Tibial nerve (tissue), 4 donors: Measurements from ENCODE around the gene LDB1. TPM values are rescaled to one million over a fixed set of nuclear protein-coding genes. Genes with fewer than 3 reads are reported as not detected.
A peak's percentile ranks its signal among the peaks of the same experiment; 100 is the strongest.

Source experiments
- DNase-seq, 2 donors: peaks; one replicate each; pipeline ENCODE4 v3.0.0-alpha.2; 2019; ENCODE audit warnings: low spot score in 2 of 2
- H3K27ac ChIP-seq, 4 donors: fragments of 200-600 bp; sonication (generic) in 3 of 4; one replicate each; pipeline ENCODE4 v1.5.1; 2017 to 2019; ENCODE audit warnings: mild to moderate bottlenecking in 1 of 4
- H3K27me3 ChIP-seq, 2 donors: fragments of 200-600 bp; sonication (generic) in 1 of 2; one replicate each; pipeline versions ENCODE4 v1.5.1 to v1.6.0; 2017 to 2019
- H3K36me3 ChIP-seq, 3 donors: fragments of 200-600 bp; sonication (generic); one replicate each; pipeline ENCODE4 v1.5.1; 2018 to 2019
- H3K4me1 ChIP-seq, 4 donors: fragments of 200-600 bp; sonication (generic) in 3 of 4; one replicate each; pipeline ENCODE4 v1.5.1; 2017 to 2019
- H3K4me3 ChIP-seq, 4 donors: fragments of 200-600 bp; sonication (generic) in 3 of 4; one replicate each; pipeline ENCODE4 v1.5.1; 2017 to 2019; ENCODE audit warnings: mild to moderate bottlenecking in 1 of 4, moderate library complexity in 1 of 4
- H3K9me3 ChIP-seq, 4 donors: fragments of 200-600 bp; sonication (generic) in 3 of 4; one replicate each; pipeline ENCODE4 v1.5.1; 2017 to 2019
- CTCF ChIP-seq, 5 experiments: fragments of 200-600 bp in 3 of 5; fragments of 450-650 bp in 2 of 5; sonication (generic) in 3 of 5; IDR thresholded peaks; one replicate each; pipeline ENCODE4 v1.5.1; 2016 to 2019; ENCODE audit warnings: antibody characterized with exemption in 5 of 5, mild to moderate bottlenecking in 3 of 5, moderate library complexity in 2 of 5
- EP300 ChIP-seq, 2 donors: sonication (generic); formaldehyde crosslinking; IDR thresholded peaks; one replicate each; pipeline ENCODE4 v1.6.1; 2017; ENCODE audit warnings: antibody characterized with exemption in 2 of 2, mild to moderate bottlenecking in 1 of 2
- POLR2A ChIP-seq, 2 donors: fragments of 450-650 bp; IDR thresholded peaks; one replicate each; pipeline ENCODE4 v1.6.1; 2017; ENCODE audit warnings: antibody characterized with exemption in 2 of 2, mild to moderate bottlenecking in 2 of 2, moderate library complexity in 2 of 2
- whole genome bisulfite sequencing, 2 donors: methylation state at CpG; one replicate each; pipeline ENCODE4 v1.1.5; 2018; 5-methylcytosine and 5-hydroxymethylcytosine counted together
- total RNA-seq, 4 donors: library from RNA; depleted of rRNA; stranded (reverse); fragments of >200 nt; gene quantifications; one replicate each; pipeline ENCODE4 v1.1.0, GENCODE V29; 2016

LDB1 gene
- total RNA-seq, 4 donors from 2014 or later = 37.0 to 50.7 (median 45.8) TPM

- peaks cover 0 to 29% (median 5%) of the 10 kb centered on the region in 4 donors for H3K4me1 ChIP-seq
- H3K27ac ChIP-seq = no peak overlapping the region
- peaks cover 0 to 69% (median 20%) of the 10 kb centered on the region in 3 donors for H3K36me3 ChIP-seq
- TF ChIP-seq EP300 (IDR thresholded peaks at IDR 0.05) = no peak
- 94 to 98% methylated on average over 12 to 15 of the region's 15 CpGs for WGBS, 2 donors
- H3K27me3 ChIP-seq = no peaks in the 10 kb centered on the region
- no peaks in the 10 kb centered on the region for H3K9me3 ChIP-seq
- DNase-seq = no peak
- H3K4me3 ChIP-seq = no peak overlapping the region
Observed at GRCh38 chr10:102139281-102140110, 19.3 kb upstream of the LDB1 start.

- Histone ChIP-seq H3K27ac (no peak overlapping the region), H3K4me3 (no peak overlapping the region), H3K9me3 (no peaks in the 10 kb centered on the region), H3K4me1 (peaks cover 0 to 42% (median 11%) of the 10 kb centered on the region in 4 donors), H3K27me3 (no peaks in the 10 kb centered on the region), H3K36me3 (peaks cover 0 to 36% (median 20%) of the 10 kb centered on the region in 3 donors)
- WGBS, 2 donors = 84 to 85% methylated on average over 7 of the region's 7 CpGs
- no peak for DNase-seq
- TF ChIP-seq POLR2A (IDR thresholded peaks at IDR 0.05) (no peak), CTCF (IDR thresholded peaks at IDR 0.05) (no peak), EP300 (IDR thresholded peaks at IDR 0.05) (no peak)
Observed at GRCh38 chr10:102135956-102136526, 15.9 kb upstream of the LDB1 start.

- Histone ChIP-seq H3K27me3 (no peaks in the 10 kb centered on the region), H3K4me1 (peaks cover 0 to 42% (median 11%) of the 10 kb centered on the region in 4 donors), H3K27ac (peak overlapping the region in 3 of 4 donors; percentile 90 to 96 (median 93)), H3K4me3 (peak overlapping the region in 3 of 4 donors; percentile 77 to 95 (median 88)), H3K36me3 (peaks cover 0 to 20% (median 15%) of the 10 kb centered on the region in 3 donors), H3K9me3 (no peaks in the 10 kb centered on the region)
- TF ChIP-seq CTCF (IDR thresholded peaks at IDR 0.05) (no peak), POLR2A (IDR thresholded peaks at IDR 0.05) (no peak), EP300 (IDR thresholded peaks at IDR 0.05) (no peak)
- no peak for DNase-seq
- WGBS, 2 donors = 29 to 33% methylated on average over 2 of the region's 2 CpGs
Observed at GRCh38 chr10:102134416-102134815, 14.2 kb upstream of the LDB1 start.

GRCh38 chr10:102133373-102134195 is 13.4 kb upstream of the LDB1 start:
- Histone ChIP-seq H3K4me1 (peaks cover 0 to 42% (median 11%) of the 10 kb centered on the region in 4 donors), H3K27me3 (no peaks in the 10 kb centered on the region), H3K36me3 (peaks cover 0 to 12% (median 7%) of the 10 kb centered on the region in 3 donors), H3K27ac (peak overlapping the region; percentile 81 to 96 (median 92)), H3K9me3 (no peaks in the 10 kb centered on the region), H3K4me3 (peak overlapping the region; percentile 77 to 99 (median 92))
- 0 to 2% methylated on average over 23 to 43 of the region's 48 CpGs for WGBS, 2 donors
- no peak for TF ChIP-seq EP300 (IDR thresholded peaks at IDR 0.05)
- no peak for TF ChIP-seq POLR2A (IDR thresholded peaks at IDR 0.05)
- TF ChIP-seq CTCF (IDR thresholded peaks at IDR 0.05) = no peak
- DNase-seq = peak; percentile 45 to 46

- 0% methylated on average over 50 to 64 of the region's 64 CpGs for WGBS, 2 donors
Observed at GRCh38 chr10:102132563-102133372, 12.6 kb upstream of the LDB1 start, which contains the start of gene PPRC1. Gene PPRC1 (plus strand): TSS chr10:102133040. CDS start chr10:102133069, 29 bp downstream.

More at GRCh38 chr10:102132563-102133372, 12.6 kb upstream of the LDB1 start, which contains the start of gene PPRC1:
- Histone ChIP-seq H3K27ac (peak within 1 kb of the TSS; percentile 81 to 96 (median 92)), H3K27me3 (no peaks in the 10 kb centered on the region), H3K4me1 (peaks cover 0 to 42% (median 11%) of the 10 kb centered on the region in 4 donors), H3K4me3 (peak within 1 kb of the TSS; percentile 77 to 99 (median 92)), H3K9me3 (no peaks in the 10 kb centered on the region), H3K36me3 (peaks cover 0 to 3% (median under 1%) of the 10 kb centered on the region in 3 donors)
- peak in 1 of 2 donors; percentile 71 for TF ChIP-seq POLR2A (IDR thresholded peaks at IDR 0.05)
- TF ChIP-seq CTCF (IDR thresholded peaks at IDR 0.05) = peak; percentile 89 to 95 (median 90)
- TF ChIP-seq EP300 (IDR thresholded peaks at IDR 0.05) = peak; percentile 59 to 92
- DNase-seq = peak; percentile 97 to 98
